Chondrocyte (in vitro differentiated cells): ENCODE results near the gene ZMYND12. TPM values are rescaled to one million over a fixed set of nuclear protein-coding genes. Genes with fewer than 3 reads are reported as not detected.
A peak's percentile ranks its signal among the peaks of the same experiment; 100 is the strongest.
"Not testable (repeated sequence)": the region's sequence is repeated elsewhere in the genome, so short reads cannot be mapped to it uniquely, and the experiment has no call there.

Experiments used
- DNase-seq: peaks from one replicate; pipeline ENCODE4 v3.0.0; 2021; ENCODE audit warnings: mixed read lengths, low spot score
- H3K27ac Mint-ChIP-seq: one replicate; pipeline ENCODE4 v1.8.0; 2021; ENCODE audit warnings: mild to moderate bottlenecking, moderate library complexity, mixed read lengths; ENCODE audit not compliant: unreplicated experiment
- H3K27me3 Mint-ChIP-seq: 2 replicates; pipeline ENCODE4 v1.8.0; 2021; ENCODE audit warnings: low read depth, mixed read lengths
- H3K36me3 Mint-ChIP-seq: 2 replicates; pipeline ENCODE4 v1.8.0; 2021; ENCODE audit warnings: low read depth, mixed read lengths
- H3K4me1 Mint-ChIP-seq: 2 replicates; pipeline ENCODE4 v1.8.0; 2021; ENCODE audit warnings: low read depth, mild to moderate bottlenecking, mixed read lengths
- H3K4me3 Mint-ChIP-seq: one replicate; pipeline ENCODE4 v1.8.0; 2021; ENCODE audit warnings: mild to moderate bottlenecking, moderate library complexity, mixed read lengths; ENCODE audit not compliant: unreplicated experiment
- H3K9me3 Mint-ChIP-seq: 2 replicates; pipeline ENCODE4 v1.8.0; 2021; ENCODE audit warnings: low read depth, mixed read lengths
- CTCF ChIP-seq: fragments of 200-600 bp; sonication (generic); IDR thresholded peaks from 2 replicates; pipeline ENCODE4 v1.5.0; 2021; ENCODE audit warnings: antibody characterized with exemption, mild to moderate bottlenecking, moderate library complexity
- long read RNA-seq: library from polyadenylated mRNA; stranded (forward); transcript quantifications from one replicate; pipeline ENCODE4 v2.0.0, GENCODE V29; 2021
- total RNA-seq: library from RNA; stranded (reverse); gene quantifications from 3 replicates; pipeline ENCODE4 v1.2.1, GENCODE V29; 2021

The ZMYND12 gene, protein sequence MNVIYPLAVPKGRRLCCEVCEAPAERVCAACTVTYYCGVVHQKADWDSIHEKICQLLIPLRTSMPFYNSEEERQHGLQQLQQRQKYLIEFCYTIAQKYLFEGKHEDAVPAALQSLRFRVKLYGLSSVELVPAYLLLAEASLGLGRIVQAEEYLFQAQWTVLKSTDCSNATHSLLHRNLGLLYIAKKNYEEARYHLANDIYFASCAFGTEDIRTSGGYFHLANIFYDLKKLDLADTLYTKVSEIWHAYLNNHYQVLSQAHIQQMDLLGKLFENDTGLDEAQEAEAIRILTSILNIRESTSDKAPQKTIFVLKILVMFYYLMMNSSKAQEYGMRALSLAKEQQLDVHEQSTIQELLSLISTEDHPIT
- 0.30 to 0.56 TPM in 2 of 3 replicates, not detected in the other for total RNA-seq
- long read RNA-seq, partial matches to known transcripts, result 0 of 1 reads
- long read RNA-seq, other reads (novel, unspliced or antisense), result 0 of 1 reads

DNA sequence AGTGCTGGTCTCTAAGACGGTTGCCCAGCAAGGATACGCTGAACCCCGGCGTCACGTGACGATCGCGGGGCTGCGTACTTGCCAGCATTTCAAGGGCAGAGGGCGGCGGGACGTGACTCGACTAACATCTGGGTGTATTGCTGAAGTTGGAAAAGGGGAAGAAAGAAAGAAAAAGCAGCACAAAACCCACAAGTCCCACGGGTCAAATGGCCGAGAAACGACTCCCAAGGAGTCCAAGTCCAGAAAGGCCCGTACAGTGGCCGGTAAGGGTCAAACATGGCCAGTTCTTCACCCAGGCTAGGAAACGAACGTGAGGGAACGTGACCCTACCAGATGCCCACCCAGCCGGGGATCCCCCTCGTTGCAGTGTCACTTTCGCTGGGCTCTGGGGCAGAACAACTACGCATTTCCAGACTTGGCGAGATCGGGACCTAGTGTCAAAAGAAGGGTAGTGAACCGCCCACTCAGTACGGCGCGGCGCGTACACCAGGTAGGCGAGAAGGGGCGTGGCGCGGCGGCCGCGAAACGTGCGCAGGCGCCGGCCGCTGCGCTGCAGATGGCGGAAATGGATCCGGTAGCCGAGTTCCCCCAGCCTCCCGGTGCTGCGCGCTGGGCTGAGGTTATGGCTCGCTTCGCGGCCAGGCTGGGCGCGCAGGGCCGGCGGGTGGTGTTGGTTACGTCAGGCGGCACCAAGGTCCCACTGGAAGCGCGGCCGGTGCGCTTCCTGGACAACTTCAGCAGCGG, at the start of gene ZMYND12, which contains the start of gene PPCS:
ZMYND12 (minus strand) TSS at position 13 of the 744 bp plus-strand sequence. CDS start 25 bp downstream, outside the sequence.
PPCS (plus strand) TSS at position 534 of the 744 bp plus-strand sequence; CDS start at position 557, 23 bp downstream.
- Mint-ChIP-seq H3K27me3 (peaks cover 3% of the 10 kb centered on the region), H3K4me3 (peak within 1 kb of the TSS; percentile 79), H3K9me3 (no peaks in the 10 kb centered on the region), H3K27ac (peak within 1 kb of the TSS; percentile 83), H3K36me3 (peaks cover 6% of the 10 kb centered on the region), H3K4me1 (peaks cover 21% of the 10 kb centered on the region)
- TF ChIP-seq CTCF, result no peak
- no peak for DNase-seq

GRCh38 chr1:42504535-42505128, 48.8 kb upstream of the ZMYND12 start:
- Mint-ChIP-seq H3K4me3 (no peak overlapping the region), H3K4me1 (no peaks in the 10 kb centered on the region), H3K27me3 (no peaks in the 10 kb centered on the region), H3K27ac (no peak overlapping the region), H3K9me3 (peaks cover 23% of the 10 kb centered on the region), H3K36me3 (peaks cover 18% of the 10 kb centered on the region)
- no peak for TF ChIP-seq CTCF
- no peak for DNase-seq

DNA sequence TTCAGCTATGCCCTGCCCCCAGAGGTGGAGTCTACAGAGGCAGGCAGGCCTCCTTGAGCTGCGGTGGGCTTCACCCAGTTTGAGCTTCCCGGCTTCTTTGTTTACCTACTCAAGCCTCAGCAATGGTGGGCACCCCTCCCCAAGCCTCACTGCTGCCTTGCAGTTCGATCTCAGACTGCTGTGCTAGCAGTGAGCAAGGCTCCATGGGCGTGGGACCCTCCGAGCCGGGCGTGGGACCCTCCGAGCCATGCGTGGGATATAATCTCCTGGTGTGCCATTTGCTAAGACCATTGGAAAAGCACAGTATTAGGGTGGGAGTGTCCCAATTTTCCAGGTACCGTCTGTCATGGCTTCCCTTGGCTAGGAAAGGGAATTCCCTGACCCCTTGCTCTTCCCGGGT, 46.2 kb upstream of the ZMYND12 start:
- not testable (repeated sequence) for H3K4me1 Mint-ChIP-seq, DNase-seq, H3K4me3 Mint-ChIP-seq, H3K27me3 Mint-ChIP-seq, H3K27ac Mint-ChIP-seq
- H3K9me3 Mint-ChIP-seq, result peaks cover 23% of the 10 kb centered on the region
- H3K36me3 Mint-ChIP-seq, result peaks cover 21% of the 10 kb centered on the region

DNA sequence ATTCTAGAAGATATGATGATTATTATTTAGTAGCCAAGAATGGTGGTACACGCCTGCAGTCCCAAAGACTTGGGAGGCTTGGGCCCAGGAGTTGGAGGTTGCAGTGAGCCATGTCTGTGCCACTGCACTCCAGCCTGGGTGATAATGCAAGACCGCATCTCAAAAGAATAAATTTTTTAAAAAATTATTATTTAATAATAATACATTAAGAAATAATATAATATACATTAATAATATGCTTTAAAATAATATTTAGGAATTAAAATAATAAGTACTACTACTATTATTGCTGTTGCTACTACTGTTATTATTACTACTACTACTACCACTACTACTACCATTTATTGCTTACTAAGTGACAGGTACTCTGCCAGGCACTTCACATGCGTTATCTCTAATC, 34.4 kb upstream of the ZMYND12 start:
- Mint-ChIP-seq H3K27ac (no peak overlapping the region), H3K36me3 (peaks cover 3% of the 10 kb centered on the region), H3K9me3 (peaks cover 7% of the 10 kb centered on the region), H3K4me3 (no peak overlapping the region), H3K27me3 (no peaks in the 10 kb centered on the region), H3K4me1 (peaks cover 4% of the 10 kb centered on the region)
- TF ChIP-seq CTCF, result no peak
- DNase-seq, result no peak

DNA sequence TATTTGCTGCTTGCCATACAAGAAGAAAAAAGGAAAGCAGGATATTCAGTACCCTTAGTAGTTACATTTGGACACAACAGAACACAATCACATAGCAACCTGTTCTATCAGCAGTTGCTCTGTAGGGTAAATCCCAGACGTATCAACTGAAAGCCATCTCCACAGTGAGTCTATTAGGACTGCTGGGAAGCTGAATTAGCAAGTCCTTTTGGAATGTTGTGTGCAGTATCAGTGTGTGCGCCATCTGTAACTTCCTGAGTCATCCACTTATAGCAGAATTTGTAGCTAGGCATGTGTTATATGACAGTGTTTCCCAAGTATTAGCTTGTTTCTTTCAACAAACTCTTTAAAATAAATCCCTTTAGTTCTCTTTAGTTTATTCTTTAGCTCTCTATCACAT, 28.6 kb upstream of the ZMYND12 start:
- DNase-seq, result no peak
- no peak overlapping the region for H3K27ac Mint-ChIP-seq
- H3K4me1 Mint-ChIP-seq, result no peaks in the 10 kb centered on the region
- no peaks in the 10 kb centered on the region for H3K27me3 Mint-ChIP-seq
- TF ChIP-seq CTCF, result no peak
- H3K9me3 Mint-ChIP-seq, result no peaks in the 10 kb centered on the region
- no peak overlapping the region for H3K4me3 Mint-ChIP-seq
- H3K36me3 Mint-ChIP-seq, result peaks cover 5% of the 10 kb centered on the region
